ENCODE data around the gene ACVR1C.

Gene ACVR1C

GRCh38 chr2:157497638-157498314, 130.9 kb downstream of the ACVR1C start:
- peak in 1 of 2 experiments; percentile 17 for DNase-seq (ENCODE audit: low read depth in 2 of 2)

GRCh38 chr2:157492189-157492773, 136.4 kb downstream of the ACVR1C start:
- no peak for DNase-seq (ENCODE audit: low read depth in 2 of 2)

GRCh38 chr2:157489983-157490382, 138.7 kb downstream of the ACVR1C start:
- DNase-seq (ENCODE audit: low read depth in 2 of 2), result no peak

GRCh38 chr2:157488877-157489276, 139.8 kb downstream of the ACVR1C start:
- no peak for DNase-seq (ENCODE audit: low read depth in 2 of 2)

GRCh38 chr2:157487747-157488146, 140.9 kb downstream of the ACVR1C start:
- no peak for DNase-seq (ENCODE audit: low read depth in 2 of 2)

- DNase-seq (ENCODE audit: low read depth in 2 of 2), result no peak
Observed at GRCh38 chr2:157487271-157487610, 141.4 kb downstream of the ACVR1C start.

GRCh38 chr2:157486596-157487270, 141.9 kb downstream of the ACVR1C start:
- DNase-seq (ENCODE audit: low read depth in 2 of 2), result no peak

- DNase-seq (ENCODE audit: low read depth in 2 of 2), result no peak
Observed at GRCh38 chr2:157480182-157480961, 148.3 kb downstream of the ACVR1C start.

- no peak for DNase-seq (ENCODE audit: low read depth in 2 of 2)
Observed at GRCh38 chr2:157479081-157480027, 149.3 kb downstream of the ACVR1C start.

- no peak for DNase-seq (ENCODE audit: low read depth in 2 of 2)
Observed at GRCh38 chr2:157477919-157478318, 150.7 kb downstream of the ACVR1C start.

- DNase-seq (ENCODE audit: low read depth in 2 of 2), result no peak
Observed at GRCh38 chr2:157476953-157477709, 151.5 kb downstream of the ACVR1C start.

Measured in fibroblast of skin of left biceps (primary cell).